Measurements from ENCODE around the gene ZNF618. TPM values are rescaled to one million over a fixed set of nuclear protein-coding genes. Genes with fewer than 3 reads are reported as not detected.

The ZNF618 gene
- total RNA-seq, 1 experiment from 2014 or later = 1.2 TPM

DNA sequence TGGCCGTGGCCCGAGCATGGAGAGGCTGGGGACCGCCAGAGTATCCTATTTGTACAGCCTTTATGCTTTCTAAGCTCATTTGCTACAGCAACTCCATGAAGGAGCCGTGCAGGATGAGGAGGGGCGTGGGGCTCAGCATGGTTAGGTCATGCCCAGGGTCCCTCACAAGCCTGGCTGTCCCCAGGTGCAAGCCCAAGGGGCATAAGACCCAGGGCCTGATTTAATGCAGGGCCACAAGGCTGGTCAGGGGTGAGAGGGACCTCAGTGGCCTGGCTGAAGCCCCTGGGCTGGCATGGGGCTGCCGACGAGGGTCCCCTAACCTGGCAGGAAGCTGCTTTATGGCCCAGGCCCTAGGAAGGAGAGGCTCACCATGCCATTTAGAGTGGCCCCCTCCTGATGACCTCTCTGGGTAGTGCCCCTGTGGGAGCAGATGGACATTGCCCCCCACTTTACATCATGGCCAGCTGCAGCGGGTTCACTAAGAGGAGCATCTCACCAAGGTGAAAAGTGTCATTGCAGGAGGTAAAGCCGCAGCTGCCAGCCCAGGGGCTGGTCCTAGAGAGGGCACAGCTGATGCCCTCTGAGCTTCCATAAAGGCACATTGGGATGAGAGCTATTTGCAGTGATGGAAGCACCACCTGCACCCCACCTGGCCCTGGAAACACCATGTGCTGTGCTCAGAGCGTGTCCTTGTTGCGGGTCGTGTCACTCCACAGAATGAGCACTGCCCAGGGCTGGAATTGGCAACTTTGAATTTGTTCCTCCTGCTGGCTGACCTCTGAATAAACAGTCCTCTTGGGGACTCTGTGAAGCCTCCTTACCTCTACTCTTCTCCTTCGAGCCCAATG lies 58.9 kb downstream of the ZNF618 start:
- no peak for DNase-seq
- Histone ChIP-seq H3K4me3 (ENCODE audit: low read depth, low read length) (no peak overlapping the region), H3K4me1 (no peaks in the 10 kb centered on the region), H3K9me3 (no peaks in the 10 kb centered on the region), H3K27me3 (replicated peaks; ENCODE audit: control insufficient read depth, insufficient read depth, low read length) (no peaks in the 10 kb centered on the region), H3K36me3 (ENCODE audit: control insufficient read depth, insufficient read depth, low read length) (no peaks in the 10 kb centered on the region)
- no peak for TF ChIP-seq CTCF (IDR thresholded peaks at IDR 0.05; ENCODE audit: insufficient read depth in 1 of 2, low read depth in 1 of 2, low read length in 1 of 2, severe bottlenecking in 1 of 2, unreplicated experiment in 1 of 2)
- Mint-ChIP-seq H3K9me3 (ENCODE audit: unreplicated experiment) (no peaks in the 10 kb centered on the region), H3K27me3 (ENCODE audit: insufficient read depth, unreplicated experiment) (no peaks in the 10 kb centered on the region), H3K36me3 (ENCODE audit: insufficient read depth, unreplicated experiment) (no peaks in the 10 kb centered on the region), H3K4me3 (ENCODE audit: unreplicated experiment) (no peak overlapping the region), H3K4me1 (ENCODE audit: low read depth, unreplicated experiment) (no peaks in the 10 kb centered on the region), H3K27ac (ENCODE audit: unreplicated experiment) (no peak overlapping the region)
- intact Hi-C loops (cut with micrococcal nuclease; ENCODE audit: unreplicated experiment) = no loop called here
- BruUV-seq (replicated peaks) = no TSS peak
- ChIA-PET CTCF (no interaction called here), POLR2A (no interaction called here)

DNA sequence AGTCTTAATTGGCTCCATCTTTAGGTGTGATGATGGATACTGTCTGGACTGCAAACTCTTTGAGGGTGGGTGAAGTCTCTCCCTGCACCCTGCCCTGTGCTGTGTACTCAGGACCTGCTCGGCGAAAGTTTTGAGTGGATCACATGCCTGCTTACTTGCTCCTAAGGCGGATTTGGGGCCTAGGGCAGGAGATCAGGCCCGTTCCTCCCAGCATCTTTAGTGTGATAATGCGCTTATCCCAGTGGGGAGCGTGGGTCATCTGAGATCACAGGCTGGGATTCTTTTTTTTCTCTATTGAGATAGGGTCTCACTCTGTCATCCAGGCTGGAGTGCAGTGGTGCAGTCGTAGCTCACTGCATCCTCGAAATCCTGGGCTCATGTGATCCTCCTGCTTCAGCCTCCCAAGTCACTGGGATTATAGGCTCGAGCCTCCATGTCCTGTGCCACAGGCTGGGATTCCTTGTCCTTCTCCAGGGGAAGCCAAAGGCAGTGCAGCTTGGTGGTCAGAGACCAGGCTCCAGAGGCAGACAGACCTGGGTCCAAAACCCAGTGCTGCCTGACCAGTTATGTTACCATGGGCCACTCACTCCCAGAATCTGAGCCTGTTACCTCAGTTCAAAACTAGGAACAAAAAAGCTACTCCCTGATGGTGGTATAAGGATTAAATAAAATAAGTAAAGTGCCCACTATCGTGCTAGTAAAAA lies 59.7 kb downstream of the ZNF618 start:
- no TSS peak for BruUV-seq (replicated peaks)
- Histone ChIP-seq H3K4me3 (ENCODE audit: low read depth, low read length) (no peak overlapping the region), H3K27me3 (replicated peaks; ENCODE audit: control insufficient read depth, insufficient read depth, low read length) (no peaks in the 10 kb centered on the region), H3K4me1 (no peaks in the 10 kb centered on the region), H3K9me3 (no peaks in the 10 kb centered on the region), H3K36me3 (ENCODE audit: control insufficient read depth, insufficient read depth, low read length) (no peaks in the 10 kb centered on the region)
- H3K27ac Mint-ChIP-seq (ENCODE audit: unreplicated experiment) = no peak overlapping the region
- peaks cover 3% of the 10 kb centered on the region for H3K27me3 Mint-ChIP-seq (ENCODE audit: insufficient read depth, unreplicated experiment)
- H3K4me3 Mint-ChIP-seq (ENCODE audit: unreplicated experiment) = no peak overlapping the region
- no peaks in the 10 kb centered on the region for H3K4me1 Mint-ChIP-seq (ENCODE audit: low read depth, unreplicated experiment)
- TF ChIP-seq CTCF (IDR thresholded peaks at IDR 0.05; ENCODE audit: insufficient read depth in 1 of 2, low read depth in 1 of 2, low read length in 1 of 2, severe bottlenecking in 1 of 2, unreplicated experiment in 1 of 2) = no peak
- POLR2A ChIA-PET = no interaction called here
- DNase-seq = no peak
- intact Hi-C loops (cut with micrococcal nuclease; ENCODE audit: unreplicated experiment) = no loop called here
- H3K9me3 Mint-ChIP-seq (ENCODE audit: unreplicated experiment) = no peaks in the 10 kb centered on the region
- H3K36me3 Mint-ChIP-seq (ENCODE audit: insufficient read depth, unreplicated experiment) = no peaks in the 10 kb centered on the region
- CTCF ChIA-PET = no interaction called here

- H3K4me1 ChIP-seq = no peaks in the 10 kb centered on the region
- H3K27me3 ChIP-seq (replicated peaks; ENCODE audit: control insufficient read depth, insufficient read depth, low read length) = no peaks in the 10 kb centered on the region
- H3K27me3 Mint-ChIP-seq (ENCODE audit: insufficient read depth, unreplicated experiment) = peaks cover 15% of the 10 kb centered on the region
- CTCF ChIA-PET = no interaction called here
- intact Hi-C loops (cut with micrococcal nuclease; ENCODE audit: unreplicated experiment) = no loop called here
- H3K27ac Mint-ChIP-seq (ENCODE audit: unreplicated experiment) = no peak overlapping the region
- no peak for TF ChIP-seq CTCF (IDR thresholded peaks at IDR 0.05; ENCODE audit: insufficient read depth in 1 of 2, low read depth in 1 of 2, low read length in 1 of 2, severe bottlenecking in 1 of 2, unreplicated experiment in 1 of 2)
- H3K9me3 ChIP-seq = no peaks in the 10 kb centered on the region
- DNase-seq = no peak
- no peak overlapping the region for H3K4me3 Mint-ChIP-seq (ENCODE audit: unreplicated experiment)
- no peaks in the 10 kb centered on the region for H3K36me3 ChIP-seq (ENCODE audit: control insufficient read depth, insufficient read depth, low read length)
- no TSS peak for BruUV-seq (replicated peaks)
- no peaks in the 10 kb centered on the region for H3K9me3 Mint-ChIP-seq (ENCODE audit: unreplicated experiment)
- POLR2A ChIA-PET = no interaction called here
- no peaks in the 10 kb centered on the region for H3K36me3 Mint-ChIP-seq (ENCODE audit: insufficient read depth, unreplicated experiment)
- H3K4me1 Mint-ChIP-seq (ENCODE audit: low read depth, unreplicated experiment) = no peaks in the 10 kb centered on the region
- H3K4me3 ChIP-seq (ENCODE audit: low read depth, low read length) = no peak overlapping the region
Observed at GRCh38 chr9:113940077-113940476, 64.0 kb downstream of the ZNF618 start.
